Lung (tissue), 12 donors: ENCODE data around the gene RGS7. TPM values are rescaled to one million over a fixed set of nuclear protein-coding genes. Genes with fewer than 3 reads are reported as not detected.

Experiments
- ATAC-seq: fragments of 200-7000 bp; cut with Tn5 transposase; one replicate; pipeline ENCODE4 v1.9.1; 2020; ENCODE audit warnings: moderate number of reproducible peaks; ENCODE audit not compliant: insufficient read depth, low FRiP score
- DNase-seq, 3 donors: peaks; one replicate each; pipeline ENCODE4 v3.0.0-alpha.2; 2013 to 2017
- H3K27ac ChIP-seq, 2 donors: one replicate each; pipeline ENCODE4 v1.5.1; 2013; ENCODE audit warnings: mild to moderate bottlenecking in 2 of 2, moderate library complexity in 2 of 2, control low read depth in 1 of 2, inconsistent platforms in 1 of 2, low read depth in 1 of 2, low read length in 1 of 2
- H3K27me3 ChIP-seq, 3 donors: one replicate each; pipeline ENCODE4 v1.5.1; 2013; ENCODE audit warnings: low read length in 2 of 3; ENCODE audit not compliant: control insufficient read depth in 3 of 3, insufficient read depth in 3 of 3
- H3K36me3 ChIP-seq, 4 donors: one replicate each; pipeline ENCODE4 v1.5.1; 2013; ENCODE audit warnings: low read length in 4 of 4, mild to moderate bottlenecking in 1 of 4, moderate library complexity in 1 of 4; ENCODE audit not compliant: control insufficient read depth in 4 of 4, insufficient read depth in 4 of 4
- H3K4me1 ChIP-seq, 5 donors: one replicate each; pipeline ENCODE4 v1.5.1; 2013; ENCODE audit warnings: low read length in 5 of 5, mild to moderate bottlenecking in 2 of 5, moderate library complexity in 1 of 5; ENCODE audit not compliant: control insufficient read depth in 5 of 5, insufficient read depth in 5 of 5
- H3K4me3 ChIP-seq: one replicate; pipeline ENCODE4 v1.5.1; 2013; ENCODE audit warnings: mild to moderate bottlenecking, control low read depth, moderate library complexity
- H3K9ac ChIP-seq, 2 donors: one replicate each; pipeline ENCODE4 v1.5.1; 2013; ENCODE audit warnings: low read length in 2 of 2, control low read depth in 1 of 2; ENCODE audit not compliant: insufficient read depth in 1 of 2
- H3K9me3 ChIP-seq, 4 donors: one replicate each; pipeline ENCODE4 v1.5.1; 2013; ENCODE audit warnings: low read length in 3 of 4, mild to moderate bottlenecking in 1 of 4, moderate library complexity in 1 of 4; ENCODE audit not compliant: control insufficient read depth in 4 of 4, insufficient read depth in 3 of 4
- CTCF ChIP-seq: IDR thresholded peaks from 2 replicates; pipeline ENCODE4 v1.5.1; 2012; ENCODE audit warnings: mild to moderate bottlenecking; ENCODE audit errors: control extremely low read depth, extremely low read depth
- WGBS, 2 donors: extraction: QIAGEN DNeasy Blood & Tissue Kit; methylation state at CpG; one replicate each; pipeline ENCODE4 v1.1.7; 2013; 5-methylcytosine and 5-hydroxymethylcytosine counted together
- polyA plus RNA-seq, 2 donors: library from polyadenylated mRNA; stranded (reverse); fragments of 200-250 nt; gene quantifications; one replicate each; pipeline ENCODE4 v1.2.1, GENCODE V29; 2013
- total RNA-seq, 2 donors: library from RNA; depleted of rRNA in 1 of 2; stranded (reverse); fragments of >200 nt in 1 of 2; gene quantifications; one replicate each; pipeline ENCODE4 v1.2.1, GENCODE V29; 2014 to 2021
- donor health status: control.
- donor health status: control.
- donor health status: Bipolar disorder and iron deficiency.
- donor health status: healthy.
- donor health status: DM: yes; HTN: yes; CAD: no.

Gene RGS7
- total and polyA plus RNA-seq, 4 donors, result 0.06 to 0.25 (median 0.08) TPM; not detected in 1

GRCh38 chr1:241311056-241311746, 45.8 kb downstream of the RGS7 start:
- H3K4me3 ChIP-seq, result no peak overlapping the region
- TF ChIP-seq CTCF, result no peak
- WGBS, 2 donors, result 59 to 69% methylated on average over 5 of the region's 5 CpGs

GRCh38 chr1:241310451-241310850, 46.6 kb downstream of the RGS7 start:
- Histone ChIP-seq H3K4me1 (no peaks in the 10 kb centered on the region), H3K36me3 (no peaks in the 10 kb centered on the region), H3K27me3 (no peaks in the 10 kb centered on the region), H3K27ac (no peak overlapping the region), H3K4me3 (no peak overlapping the region), H3K9ac (no peak overlapping the region), H3K9me3 (peaks cover 0 to 7% (median 0%) of the 10 kb centered on the region in 4 donors)
- 87 to 93% methylated on average over 3 of the region's 3 CpGs for WGBS, 2 donors
- DNase-seq, result no peak
- ATAC-seq, result no peak
- no peak for TF ChIP-seq CTCF

More at GRCh38 chr1:241311056-241311746, 45.8 kb downstream of the RGS7 start:
- DNase-seq (no peak), ATAC-seq (no peak)
- H3K4me1 ChIP-seq, result no peaks in the 10 kb centered on the region
- H3K27ac ChIP-seq, result no peak overlapping the region
- no peaks in the 10 kb centered on the region for H3K36me3 ChIP-seq
- H3K9me3 ChIP-seq, result peaks cover 0 to 4% (median 0%) of the 10 kb centered on the region in 4 donors
- no peaks in the 10 kb centered on the region for H3K27me3 ChIP-seq
- H3K9ac ChIP-seq, result no peak overlapping the region

GRCh38 chr1:241309651-241310050, 47.4 kb downstream of the RGS7 start:
- Histone ChIP-seq H3K27me3 (no peaks in the 10 kb centered on the region), H3K36me3 (no peaks in the 10 kb centered on the region), H3K27ac (no peak overlapping the region), H3K9ac (no peak overlapping the region), H3K4me1 (no peaks in the 10 kb centered on the region), H3K4me3 (no peak overlapping the region), H3K9me3 (peaks cover 0 to 7% (median 0%) of the 10 kb centered on the region in 4 donors)
- no peak for TF ChIP-seq CTCF
- DNase-seq, result no peak
- 83 to 90% methylated on average over 4 of the region's 4 CpGs for WGBS, 2 donors
- no peak for ATAC-seq
